PC-9 (cell line): Measurements from ENCODE around the gene PPM1B.

Source experiments
- CTCF ChIP-seq: fragments of 200-600 bp; sonication (generic); conservative IDR thresholded peaks from 2 replicates; pipeline ENCODE4 v1.6.1; 2017; ENCODE audit warnings: mixed run types, antibody characterized with exemption, mild to moderate bottlenecking, moderate library complexity
- EZH2 ChIP-seq: fragments of 200-600 bp; sonication (generic); IDR thresholded peaks from 2 replicates; pipeline ENCODE4 v1.8.0; 2017; ENCODE audit warnings: antibody characterized with exemption, low read depth

GRCh38 chr2:44135771-44136170, 32.9 kb upstream of the PPM1B start:
- TF ChIP-seq CTCF (no peak), EZH2 (no peak)
